ENCODE data around the gene OMA1.
A peak's percentile ranks its signal among the peaks of the same experiment; 100 is the strongest.
"Not testable (repeated sequence)": the region's sequence is repeated elsewhere in the genome, so short reads cannot be mapped to it uniquely, and the experiment has no call there.

Gene OMA1

GRCh38 chr1:58573705-58574591 lies 27.4 kb upstream of the OMA1 start:
- no peak for DNase-seq (ENCODE audit: low read depth in 2 of 3, low spot score in 2 of 3)

GRCh38 chr1:58573138-58573537 lies 26.6 kb upstream of the OMA1 start:
- DNase-seq (ENCODE audit: low read depth in 2 of 3, low spot score in 2 of 3): no peak

GRCh38 chr1:58572690-58573089 lies 26.2 kb upstream of the OMA1 start:
- DNase-seq (ENCODE audit: low read depth in 2 of 3, low spot score in 2 of 3): no peak

- no peak for DNase-seq (ENCODE audit: low read depth in 2 of 3, low spot score in 2 of 3)
These were observed 25.1 kb upstream of the OMA1 start for GRCh38 chr1:58571616-58572015.

GRCh38 chr1:58570817-58571216 lies 24.3 kb upstream of the OMA1 start:
- DNase-seq (ENCODE audit: low read depth in 2 of 3, low spot score in 2 of 3): no peak

- DNase-seq (ENCODE audit: low read depth in 2 of 3, low spot score in 2 of 3): no peak
These were observed 23.6 kb upstream of the OMA1 start for GRCh38 chr1:58570094-58570493.

GRCh38 chr1:58568911-58569310 lies 22.4 kb upstream of the OMA1 start:
- DNase-seq (ENCODE audit: low read depth in 2 of 3, low spot score in 2 of 3): no peak

GRCh38 chr1:58568271-58568860 lies 21.8 kb upstream of the OMA1 start:
- DNase-seq (ENCODE audit: low read depth in 2 of 3, low spot score in 2 of 3): no peak

- DNase-seq (ENCODE audit: low read depth in 2 of 3, low spot score in 2 of 3): no peak
These were observed 19.8 kb upstream of the OMA1 start for GRCh38 chr1:58566339-58566738.

GRCh38 chr1:58563715-58564114 lies 17.2 kb upstream of the OMA1 start:
- not testable (repeated sequence) for DNase-seq (ENCODE audit: low read depth in 2 of 3, low spot score in 2 of 3)

GRCh38 chr1:58561633-58562032 lies 15.1 kb upstream of the OMA1 start:
- DNase-seq (ENCODE audit: low read depth in 2 of 3, low spot score in 2 of 3): no peak

- DNase-seq (ENCODE audit: low read depth in 2 of 3, low spot score in 2 of 3): no peak
These were observed 8.9 kb upstream of the OMA1 start for GRCh38 chr1:58555393-58555792.

GRCh38 chr1:58551186-58552140 lies 4.9 kb upstream of the OMA1 start:
- no peak for DNase-seq (ENCODE audit: low read depth in 2 of 3, low spot score in 2 of 3)

- DNase-seq (ENCODE audit: low read depth in 2 of 3, low spot score in 2 of 3): not testable (repeated sequence)
These were observed 2.8 kb upstream of the OMA1 start for GRCh38 chr1:58549291-58549690.

GRCh38 chr1:58548371-58548770 lies 1.8 kb upstream of the OMA1 start:
- DNase-seq (ENCODE audit: low read depth in 2 of 3, low spot score in 2 of 3): no peak

- peak in 2 of 3 experiments; percentile 42 to 47 for DNase-seq (ENCODE audit: low read depth in 2 of 3, low spot score in 2 of 3)
These were observed 671 bp downstream of the OMA1 start for GRCh38 chr1:58545591-58546519.

- DNase-seq (ENCODE audit: low read depth in 2 of 3, low spot score in 2 of 3): no peak
These were observed 3.3 kb downstream of the OMA1 start for GRCh38 chr1:58543260-58543659.

- DNase-seq (ENCODE audit: low read depth in 2 of 3, low spot score in 2 of 3): no peak
These were observed 7.0 kb downstream of the OMA1 start for GRCh38 chr1:58539553-58539952.

GRCh38 chr1:58538821-58539220 lies 7.7 kb downstream of the OMA1 start:
- no peak for DNase-seq (ENCODE audit: low read depth in 2 of 3, low spot score in 2 of 3)

GRCh38 chr1:58531842-58532241 lies 14.7 kb downstream of the OMA1 start:
- not testable (repeated sequence) for DNase-seq (ENCODE audit: low read depth in 2 of 3, low spot score in 2 of 3)

Measured in activated CD8-positive, alpha-beta memory T cell treated with anti-CD3 and anti-CD28 coated beads for 48 hours (primary cell).